ENCODE measurements around the gene ACTA2.

Gene ACTA2

DNA sequence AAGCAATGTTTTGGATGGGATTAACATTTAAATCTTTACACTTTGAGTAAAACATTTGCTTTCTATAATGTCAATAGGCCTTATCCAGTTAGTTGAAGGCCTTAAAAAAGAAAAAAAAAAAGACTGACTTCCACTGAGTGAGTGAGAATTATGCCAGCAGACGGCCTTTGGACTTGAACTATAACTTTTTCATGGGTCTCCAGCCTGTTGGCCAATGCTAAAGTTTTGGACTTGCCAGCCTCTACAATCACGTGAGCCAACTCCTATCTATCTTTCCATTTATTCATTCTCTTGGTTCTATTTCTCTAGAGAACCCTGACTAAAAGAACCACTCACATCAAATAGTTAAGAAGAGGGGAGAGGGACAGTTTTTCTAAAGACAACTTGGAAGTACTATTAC is 35.3 kb upstream of the ACTA2 start:
- H3K27ac ChIP-seq, result no peak overlapping the region
- TF ChIP-seq, protein P1, sequence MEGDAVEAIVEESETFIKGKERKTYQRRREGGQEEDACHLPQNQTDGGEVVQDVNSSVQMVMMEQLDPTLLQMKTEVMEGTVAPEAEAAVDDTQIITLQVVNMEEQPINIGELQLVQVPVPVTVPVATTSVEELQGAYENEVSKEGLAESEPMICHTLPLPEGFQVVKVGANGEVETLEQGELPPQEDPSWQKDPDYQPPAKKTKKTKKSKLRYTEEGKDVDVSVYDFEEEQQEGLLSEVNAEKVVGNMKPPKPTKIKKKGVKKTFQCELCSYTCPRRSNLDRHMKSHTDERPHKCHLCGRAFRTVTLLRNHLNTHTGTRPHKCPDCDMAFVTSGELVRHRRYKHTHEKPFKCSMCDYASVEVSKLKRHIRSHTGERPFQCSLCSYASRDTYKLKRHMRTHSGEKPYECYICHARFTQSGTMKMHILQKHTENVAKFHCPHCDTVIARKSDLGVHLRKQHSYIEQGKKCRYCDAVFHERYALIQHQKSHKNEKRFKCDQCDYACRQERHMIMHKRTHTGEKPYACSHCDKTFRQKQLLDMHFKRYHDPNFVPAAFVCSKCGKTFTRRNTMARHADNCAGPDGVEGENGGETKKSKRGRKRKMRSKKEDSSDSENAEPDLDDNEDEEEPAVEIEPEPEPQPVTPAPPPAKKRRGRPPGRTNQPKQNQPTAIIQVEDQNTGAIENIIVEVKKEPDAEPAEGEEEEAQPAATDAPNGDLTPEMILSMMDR (IDR thresholded peaks at IDR 0.05), result no peak
- TF ChIP-seq ZFX (IDR thresholded peaks at IDR 0.05; ENCODE audit: borderline replicate concordance), result no peak

DNA sequence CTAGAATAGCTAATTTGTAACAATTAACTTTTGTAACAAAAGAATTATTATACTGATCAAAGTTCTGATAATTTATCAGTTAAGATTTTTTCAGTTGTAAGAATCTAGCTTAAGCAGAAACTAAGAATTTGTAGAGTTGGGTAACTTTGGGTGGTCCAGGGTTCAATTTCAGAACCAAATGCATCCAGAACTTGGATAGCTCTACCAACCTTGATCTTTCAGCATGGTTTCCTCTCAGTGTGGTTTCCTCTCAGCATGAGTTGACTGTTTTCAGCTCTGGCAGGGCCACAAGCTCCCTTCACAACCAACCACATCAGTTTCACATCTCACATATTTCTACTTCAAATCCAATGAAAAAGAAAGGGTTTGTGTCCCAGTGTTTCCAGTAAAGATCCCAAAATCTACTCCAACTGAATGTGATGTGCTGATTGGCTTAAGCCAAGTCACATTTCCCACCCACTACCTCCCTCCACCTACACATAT is 34.7 kb upstream of the ACTA2 start:
- TF ChIP-seq, protein P1 (IDR thresholded peaks at IDR 0.05), result peak; percentile 62
- TF ChIP-seq ZFX (IDR thresholded peaks at IDR 0.05; ENCODE audit: borderline replicate concordance), result no peak
- no peak overlapping the region for H3K27ac ChIP-seq

DNA sequence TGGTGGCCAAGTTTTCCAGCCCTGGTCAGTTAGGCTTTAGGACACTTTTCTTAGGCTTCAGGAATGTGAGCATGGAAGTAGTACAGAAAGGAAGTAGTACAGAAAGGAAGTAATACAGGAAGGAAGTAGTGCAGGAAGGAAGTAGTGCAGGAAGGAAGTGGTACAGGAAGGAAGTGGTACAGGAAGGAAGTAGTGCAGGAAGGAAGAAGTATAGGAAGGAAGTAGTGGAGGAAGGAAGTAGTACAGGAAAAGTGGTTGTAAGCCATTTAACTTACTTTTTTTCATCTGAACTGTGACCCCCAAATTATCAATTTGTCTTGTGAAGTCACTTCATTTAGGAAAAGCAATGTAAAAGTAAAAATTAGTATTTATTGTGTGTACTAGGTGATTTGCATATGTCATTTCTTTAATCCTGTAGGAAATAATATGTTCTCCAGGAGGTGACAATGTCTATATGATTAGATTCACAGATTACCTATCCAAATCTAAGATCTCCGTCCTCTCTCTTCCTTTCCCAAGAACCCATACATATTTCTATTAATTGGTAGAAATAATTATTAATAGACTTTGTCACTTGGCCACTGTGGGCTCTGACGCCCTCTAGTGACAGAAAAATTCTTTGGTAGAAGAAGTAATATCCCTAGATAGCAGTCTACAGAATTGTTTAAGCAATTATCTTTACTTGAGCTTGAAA is 34.1 kb upstream of the ACTA2 start:
- TF ChIP-seq, protein P1 (IDR thresholded peaks at IDR 0.05), result peak; percentile 95
- TF ChIP-seq ZFX (IDR thresholded peaks at IDR 0.05; ENCODE audit: borderline replicate concordance), result no peak
- H3K27ac ChIP-seq, result no peak overlapping the region

DNA sequence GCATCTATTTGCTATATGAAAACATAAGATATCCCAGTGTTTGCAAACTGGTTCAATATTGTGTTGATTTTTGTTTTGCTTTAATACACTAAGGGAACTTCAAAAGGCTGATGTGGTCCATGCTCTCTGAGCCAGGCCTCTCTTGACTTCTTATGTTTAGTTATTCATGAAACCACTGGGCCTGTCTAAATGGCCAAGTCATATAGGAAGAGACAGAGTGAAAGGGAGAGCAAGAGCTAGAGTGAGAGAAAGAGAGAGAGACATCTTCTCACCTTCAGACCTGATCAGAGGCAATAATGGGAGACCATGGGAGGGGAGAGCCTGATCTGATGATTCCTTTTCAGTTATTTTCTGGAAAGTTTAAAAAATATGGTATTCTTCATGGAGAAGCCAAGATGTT is 32.0 kb upstream of the ACTA2 start:
- no peak overlapping the region for H3K27ac ChIP-seq
- no peak for TF ChIP-seq ZFX (IDR thresholded peaks at IDR 0.05; ENCODE audit: borderline replicate concordance)
- TF ChIP-seq, protein P1 (IDR thresholded peaks at IDR 0.05), result no peak

DNA sequence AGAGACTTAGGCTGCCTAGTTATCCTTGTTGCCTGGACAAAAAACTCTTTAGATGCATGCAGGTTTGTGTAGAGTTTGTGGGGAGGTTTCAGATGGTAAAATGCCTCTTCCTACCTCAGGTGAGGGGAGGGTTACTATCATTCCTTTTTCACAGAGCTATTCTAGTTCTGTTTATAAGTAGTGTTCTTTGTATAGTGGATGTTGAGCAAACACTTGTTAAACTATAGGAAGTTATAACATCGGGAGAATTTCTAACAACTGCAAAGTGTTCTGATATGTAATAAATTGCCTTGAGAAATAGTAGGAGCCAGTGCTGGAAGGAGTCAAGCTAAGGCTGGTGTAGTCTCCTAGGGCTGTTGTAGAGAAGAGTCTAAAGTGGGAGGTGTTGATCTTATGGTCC is 31.4 kb upstream of the ACTA2 start:
- H3K27ac ChIP-seq, result no peak overlapping the region
- TF ChIP-seq, protein P1 (IDR thresholded peaks at IDR 0.05), result no peak
- no peak for TF ChIP-seq ZFX (IDR thresholded peaks at IDR 0.05; ENCODE audit: borderline replicate concordance)

DNA sequence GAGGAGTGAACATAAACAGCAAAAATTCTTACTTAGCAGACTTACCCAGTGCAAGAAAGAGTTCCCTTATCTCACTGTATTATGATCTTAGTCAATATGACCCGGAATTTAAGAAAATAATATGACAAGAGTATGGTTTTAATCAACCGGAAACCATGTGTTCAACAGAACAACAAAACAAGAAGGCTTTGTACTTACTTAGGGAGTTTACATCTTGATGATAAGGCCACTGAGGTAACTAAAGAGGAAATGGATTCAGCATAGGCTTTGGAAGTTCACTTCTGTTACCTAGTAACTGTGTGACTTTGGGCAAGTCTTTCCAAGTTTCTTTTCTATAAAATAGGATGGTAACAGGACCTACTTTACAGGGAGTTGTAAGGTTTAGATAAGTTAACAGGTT is 30.6 kb upstream of the ACTA2 start:
- TF ChIP-seq, protein P1 (IDR thresholded peaks at IDR 0.05), result no peak
- H3K27ac ChIP-seq, result no peak overlapping the region

DNA sequence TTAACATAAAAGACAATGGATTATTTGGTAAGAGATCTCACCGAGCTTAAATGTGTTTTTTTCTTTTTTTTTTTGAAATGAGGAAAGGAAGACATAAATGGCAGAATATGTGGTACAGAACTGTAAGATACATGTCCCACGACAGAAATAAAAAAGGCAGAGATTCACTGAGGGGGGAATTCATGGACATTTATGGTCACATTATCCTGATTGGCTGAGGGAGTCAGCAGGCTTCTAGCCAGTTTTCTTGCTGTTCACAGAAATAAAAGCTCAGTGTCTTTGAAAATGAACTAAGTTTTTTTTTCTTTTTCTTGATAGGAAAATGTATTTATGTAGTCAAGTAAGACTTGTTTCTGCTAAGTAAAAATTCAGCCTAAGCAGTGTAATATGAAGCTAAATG is 29.8 kb upstream of the ACTA2 start:
- TF ChIP-seq, protein P1 (IDR thresholded peaks at IDR 0.05), result no peak
- no peak for TF ChIP-seq ZFX (IDR thresholded peaks at IDR 0.05; ENCODE audit: borderline replicate concordance)
- no peak overlapping the region for H3K27ac ChIP-seq
